ENCODE results near the gene NIPAL4.

The NIPAL4 gene

GRCh38 chr5:157523976-157524375 is 64.0 kb downstream of the NIPAL4 start:
- Histone ChIP-seq H3K4me1 (ENCODE audit: control insufficient read depth, insufficient read depth, low read length, poor library complexity, severe bottlenecking) (peaks cover 5% of the 10 kb centered on the region), H3K36me3 (ENCODE audit: control insufficient read depth, insufficient read depth, low read length) (peaks cover 30% of the 10 kb centered on the region), H3K27me3 (replicated peaks; ENCODE audit: control insufficient read depth, insufficient read depth, low read length, poor library complexity, severe bottlenecking) (no peaks in the 10 kb centered on the region), H3K9me3 (ENCODE audit: control insufficient read depth, low read length) (no peaks in the 10 kb centered on the region), H3K27ac (ENCODE audit: insufficient read depth, low read length, poor library complexity, severe bottlenecking) (no peak overlapping the region), H3K4me3 (ENCODE audit: insufficient read depth, low read depth, low read length, poor library complexity, severe bottlenecking) (no peak overlapping the region)
- DNase-seq: no peak

All from effector memory CD4-positive, alpha-beta T cell (primary cell).